Measurements from ENCODE around the gene BCAS3. TPM values are rescaled to one million over a fixed set of nuclear protein-coding genes. Genes with fewer than 3 reads are reported as not detected.

Gene BCAS3
- total RNA-seq, 2 experiments from 2014 or later = 20.1 to 31.8 TPM

DNA sequence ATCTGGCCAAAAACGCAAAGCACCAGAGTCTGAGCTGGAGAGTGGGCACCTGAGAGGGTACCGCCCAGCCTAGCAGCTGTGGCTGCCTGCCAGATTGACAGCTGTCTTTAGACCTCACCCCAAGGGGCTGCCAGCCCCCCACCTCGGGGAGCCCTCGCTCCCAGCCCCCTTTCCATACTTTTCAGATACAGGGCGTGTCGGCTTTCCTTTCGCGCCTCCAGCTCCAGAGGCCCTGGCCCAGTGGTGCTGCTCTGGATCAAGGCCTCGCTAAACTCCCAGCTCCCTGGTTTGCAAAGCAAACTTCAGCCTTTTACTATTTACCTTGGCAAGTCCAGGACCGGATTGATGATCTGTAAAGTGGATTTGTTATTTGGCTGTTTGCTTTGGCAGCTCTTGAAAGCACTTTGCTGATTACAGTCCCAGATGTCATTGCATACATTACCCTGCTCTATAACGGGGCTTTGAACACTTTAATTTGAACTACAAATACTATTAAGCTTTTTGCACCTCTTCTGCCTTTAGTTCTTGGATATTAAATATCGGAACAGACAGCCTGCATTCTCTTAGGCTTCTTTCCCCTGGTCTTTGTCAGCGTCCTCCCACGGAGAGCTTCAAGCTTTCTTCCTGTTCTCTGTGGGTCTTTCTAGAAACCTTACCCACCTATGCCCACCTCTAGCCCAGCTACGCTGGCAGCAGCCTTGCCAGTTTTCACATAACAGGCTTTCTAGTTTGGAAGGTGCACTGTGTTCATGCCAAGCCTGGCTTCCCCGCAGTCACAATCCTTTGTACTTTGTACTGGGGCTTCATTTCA lies 658.4 kb downstream of the BCAS3 start:
- Mint-ChIP-seq H3K4me1 (ENCODE audit: low read depth) (no peaks in the 10 kb centered on the region), H3K4me3 (no peak overlapping the region), H3K36me3 (ENCODE audit: low read depth) (no peaks in the 10 kb centered on the region), H3K27ac (no peak overlapping the region), H3K9me3 (no peaks in the 10 kb centered on the region), H3K27me3 (no peaks in the 10 kb centered on the region)
- ATAC-seq (ENCODE audit: poor library complexity) (no peak), DNase-seq (no peak)
- TF ChIP-seq, protein P1, sequence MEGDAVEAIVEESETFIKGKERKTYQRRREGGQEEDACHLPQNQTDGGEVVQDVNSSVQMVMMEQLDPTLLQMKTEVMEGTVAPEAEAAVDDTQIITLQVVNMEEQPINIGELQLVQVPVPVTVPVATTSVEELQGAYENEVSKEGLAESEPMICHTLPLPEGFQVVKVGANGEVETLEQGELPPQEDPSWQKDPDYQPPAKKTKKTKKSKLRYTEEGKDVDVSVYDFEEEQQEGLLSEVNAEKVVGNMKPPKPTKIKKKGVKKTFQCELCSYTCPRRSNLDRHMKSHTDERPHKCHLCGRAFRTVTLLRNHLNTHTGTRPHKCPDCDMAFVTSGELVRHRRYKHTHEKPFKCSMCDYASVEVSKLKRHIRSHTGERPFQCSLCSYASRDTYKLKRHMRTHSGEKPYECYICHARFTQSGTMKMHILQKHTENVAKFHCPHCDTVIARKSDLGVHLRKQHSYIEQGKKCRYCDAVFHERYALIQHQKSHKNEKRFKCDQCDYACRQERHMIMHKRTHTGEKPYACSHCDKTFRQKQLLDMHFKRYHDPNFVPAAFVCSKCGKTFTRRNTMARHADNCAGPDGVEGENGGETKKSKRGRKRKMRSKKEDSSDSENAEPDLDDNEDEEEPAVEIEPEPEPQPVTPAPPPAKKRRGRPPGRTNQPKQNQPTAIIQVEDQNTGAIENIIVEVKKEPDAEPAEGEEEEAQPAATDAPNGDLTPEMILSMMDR (IDR thresholded peaks at IDR 0.05) = no peak
- ChIA-PET CTCF (no interaction called here), POLR2A (no interaction called here)
- Histone ChIP-seq H3K27me3 (ENCODE audit: control insufficient read depth in 1 of 2, insufficient read depth in 2 of 2, low read length in 2 of 2) (no peaks in the 10 kb centered on the region), H3K27ac (ENCODE audit: low read depth in 1 of 2, low read length in 2 of 2) (no peak overlapping the region), H3K36me3 (ENCODE audit: insufficient read depth, low read length) (no peaks in the 10 kb centered on the region), H3K9me3 (ENCODE audit: control insufficient read depth in 1 of 2, insufficient read depth in 1 of 2, low read length in 2 of 2) (no peaks in the 10 kb centered on the region), H3K4me3 (ENCODE audit: low read length) (no peak overlapping the region), H3K4me1 (ENCODE audit: insufficient read depth, low read length) (no peaks in the 10 kb centered on the region)
- intact Hi-C loops (cut with DNase I, micrococcal nuclease) = no loop called here

DNA sequence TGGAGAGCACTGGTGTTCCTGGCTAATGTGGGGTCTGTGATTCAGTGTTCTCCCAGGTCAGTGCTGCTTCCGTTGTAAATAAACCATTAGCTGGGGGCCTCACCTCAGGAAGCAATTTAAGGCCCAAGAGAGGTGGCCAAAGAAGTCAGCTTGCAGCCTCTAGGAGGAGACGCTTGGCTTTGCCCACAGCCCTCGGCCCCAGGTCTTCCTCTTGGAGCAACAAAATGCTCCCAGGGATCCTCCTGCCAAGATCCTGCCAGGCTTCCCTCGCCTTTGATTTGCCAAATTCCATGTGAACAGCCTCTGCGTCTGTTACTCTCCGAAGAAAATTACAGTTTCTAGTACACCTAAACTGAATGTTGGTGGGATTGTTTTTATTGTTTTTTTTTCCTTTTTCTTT lies 659.6 kb downstream of the BCAS3 start:
- Mint-ChIP-seq H3K36me3 (ENCODE audit: low read depth) (no peaks in the 10 kb centered on the region), H3K27me3 (no peaks in the 10 kb centered on the region), H3K27ac (no peak overlapping the region), H3K4me3 (no peak overlapping the region), H3K9me3 (no peaks in the 10 kb centered on the region), H3K4me1 (ENCODE audit: low read depth) (no peaks in the 10 kb centered on the region)
- ChIA-PET CTCF (no interaction called here), POLR2A (no interaction called here)
- no peak overlapping the region for H3K4me3 ChIP-seq (ENCODE audit: low read length)
- H3K36me3 ChIP-seq (ENCODE audit: insufficient read depth, low read length) = no peaks in the 10 kb centered on the region
- intact Hi-C loops (cut with DNase I, micrococcal nuclease) = no loop called here
- H3K4me1 ChIP-seq (ENCODE audit: insufficient read depth, low read length) = no peaks in the 10 kb centered on the region
- ATAC-seq (ENCODE audit: poor library complexity) (no peak), DNase-seq (no peak)
- no peak overlapping the region for H3K27ac ChIP-seq (ENCODE audit: low read depth in 1 of 2, low read length in 2 of 2)
- no peaks in the 10 kb centered on the region for H3K27me3 ChIP-seq (ENCODE audit: control insufficient read depth in 1 of 2, insufficient read depth in 2 of 2, low read length in 2 of 2)
- H3K9me3 ChIP-seq (ENCODE audit: control insufficient read depth in 1 of 2, insufficient read depth in 1 of 2, low read length in 2 of 2) = no peaks in the 10 kb centered on the region
- TF ChIP-seq, protein P1 (IDR thresholded peaks at IDR 0.05) = no peak

DNA sequence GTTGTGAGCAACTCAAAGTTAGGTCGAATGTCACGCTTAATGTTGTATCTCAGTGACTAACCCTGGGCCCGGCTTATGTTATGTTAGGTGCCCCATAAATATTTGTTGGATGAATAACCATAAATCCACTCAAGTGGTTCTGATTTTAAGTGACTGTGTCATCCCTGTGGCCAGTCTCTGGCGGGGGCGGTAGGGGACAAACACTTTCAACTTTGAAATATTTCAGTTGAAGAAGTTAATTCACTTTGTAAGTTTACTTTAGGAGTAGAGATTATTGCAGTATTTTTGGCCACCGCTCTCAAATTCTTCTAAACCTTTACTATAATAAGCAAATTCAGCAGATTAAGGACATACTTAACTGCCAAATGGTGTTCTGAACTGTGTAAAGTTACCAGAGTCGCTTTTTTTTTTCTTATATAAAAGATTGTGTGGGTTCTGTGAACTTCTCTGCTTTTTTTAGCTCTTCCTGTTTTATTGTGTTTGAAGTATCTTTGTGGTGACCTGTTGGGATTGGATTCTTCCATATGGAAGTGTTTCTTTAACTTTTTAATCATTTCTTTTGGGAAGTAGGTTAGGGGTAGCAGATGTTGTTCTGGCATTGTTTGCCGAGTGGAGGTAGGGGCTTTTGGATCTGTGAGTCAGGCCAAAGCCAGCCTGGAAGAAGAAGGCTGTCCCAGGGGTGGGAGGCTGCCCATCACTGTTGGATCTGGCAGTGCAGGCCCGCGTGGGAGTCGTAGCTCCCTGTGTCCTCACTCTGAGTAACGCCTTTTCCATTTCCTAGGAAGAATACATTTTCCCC lies 660.5 kb downstream of the BCAS3 start:
- H3K4me3 Mint-ChIP-seq = no peak overlapping the region
- POLR2A ChIA-PET = no interaction called here
- H3K9me3 ChIP-seq (ENCODE audit: control insufficient read depth in 1 of 2, insufficient read depth in 1 of 2, low read length in 2 of 2) = no peaks in the 10 kb centered on the region
- no peaks in the 10 kb centered on the region for H3K4me1 Mint-ChIP-seq (ENCODE audit: low read depth)
- no peaks in the 10 kb centered on the region for H3K36me3 Mint-ChIP-seq (ENCODE audit: low read depth)
- intact Hi-C loops (cut with DNase I, micrococcal nuclease) = no loop called here
- CTCF ChIA-PET = no interaction called here
- no peaks in the 10 kb centered on the region for H3K27me3 ChIP-seq (ENCODE audit: control insufficient read depth in 1 of 2, insufficient read depth in 2 of 2, low read length in 2 of 2)
- TF ChIP-seq, protein P1 (IDR thresholded peaks at IDR 0.05) = no peak
- H3K27me3 Mint-ChIP-seq = no peaks in the 10 kb centered on the region
- H3K27ac ChIP-seq (ENCODE audit: low read depth in 1 of 2, low read length in 2 of 2) = no peak overlapping the region
- no peaks in the 10 kb centered on the region for H3K36me3 ChIP-seq (ENCODE audit: insufficient read depth, low read length)
- no peaks in the 10 kb centered on the region for H3K9me3 Mint-ChIP-seq
- H3K27ac Mint-ChIP-seq = no peak overlapping the region
- DNase-seq (no peak), ATAC-seq (ENCODE audit: poor library complexity) (no peak)
- no peak overlapping the region for H3K4me3 ChIP-seq (ENCODE audit: low read length)
- H3K4me1 ChIP-seq (ENCODE audit: insufficient read depth, low read length) = no peaks in the 10 kb centered on the region
